B cell (primary cell): ENCODE results near the gene ENG. TPM values are rescaled to one million over a fixed set of nuclear protein-coding genes. Genes with fewer than 3 reads are reported as not detected.

Experiments
- ATAC-seq: fragments of 200-7000 bp; cut with Tn5 transposase; one replicate; pipeline ENCODE4 v1.10.0; 2021; ENCODE audit warnings: low read depth, mild to moderate bottlenecking, moderate number of reproducible peaks, moderate library complexity
- CTCF ChIA-PET: fragments of 350-600 bp; sonication (Branson Sonifier 250); formaldehyde crosslinking; loops from one replicate; lab custom pipeline; 2021; ENCODE audit warnings: antibody characterized with exemption, inconsistent platforms; lab: Charles Lee
- POLR2A ChIA-PET: fragments of 350-600 bp; sonication (Branson Sonifier 250); formaldehyde crosslinking; loops from one replicate; lab custom pipeline; 2021; ENCODE audit warnings: antibody characterized with exemption; lab: Charles Lee
- DNase-seq: peaks from one replicate; pipeline ENCODE4 v3.0.0; 2013
- H2AFZ ChIP-seq: 2 replicates; pipeline ENCODE4 v1.6.1; 2012; ENCODE audit warnings: mild to moderate bottlenecking, low read depth, low read length; ENCODE audit not compliant: insufficient read depth, poor library complexity, severe bottlenecking
- H3K27ac ChIP-seq, 2 donors: 1 replicate in 1 of 2; 2 replicates in 1 of 2; pipeline ENCODE4 v1.5.1; 2012 to 2013; ENCODE audit warnings: low read length in 2 of 2, mild to moderate bottlenecking in 2 of 2, moderate library complexity in 1 of 2
- H3K27me3 ChIP-seq, 4 experiments: fragments of 200-600 bp in 1 of 4; sonication (generic) in 1 of 4; replicated peaks in 1 of 4; 1 replicate in 2 of 4; 2 replicates in 2 of 4; pipeline versions ENCODE4 v1.6.1 to v1.7.0; 2013 to 2016; ENCODE audit warnings: low read length in 3 of 4, mild to moderate bottlenecking in 2 of 4, mixed read lengths in 1 of 4, moderate library complexity in 1 of 4; ENCODE audit not compliant: insufficient read depth in 4 of 4, control insufficient read depth in 3 of 4; ENCODE audit errors: control extremely low read depth in 1 of 4
- H3K36me3 ChIP-seq, 2 experiments: replicated peaks in 1 of 2; 1 replicate in 1 of 2; 2 replicates in 1 of 2; pipeline versions ENCODE4 v1.6.1 to v1.7.1; 2013; ENCODE audit warnings: low read length in 1 of 2; ENCODE audit not compliant: insufficient read depth in 2 of 2, control insufficient read depth in 1 of 2; ENCODE audit errors: control extremely low read depth in 1 of 2, extremely low read depth in 1 of 2
- H3K4me1 ChIP-seq, 2 donors: fragments of 200-600 bp in 1 of 2; sonication (generic) in 1 of 2; 1 replicate in 1 of 2; 2 replicates in 1 of 2; pipeline versions ENCODE4 v1.5.1 to v1.6.1; 2013 to 2017; ENCODE audit warnings: low read length in 2 of 2; ENCODE audit not compliant: control insufficient read depth in 2 of 2, insufficient read depth in 2 of 2
- H3K4me2 ChIP-seq: replicated peaks from 2 replicates; pipeline ENCODE3; 2012; ENCODE audit warnings: mild to moderate bottlenecking, low read depth, low read length; ENCODE audit not compliant: poor library complexity, severe bottlenecking
- H3K4me3 ChIP-seq, 5 experiments: fragments of 200-600 bp in 1 of 5; sonication (generic) in 1 of 5; 1 replicate in 3 of 5; 2 replicates in 2 of 5; pipeline versions ENCODE4 v1.5.1 to v1.7.0; 2011 to 2016; ENCODE audit warnings: low read length in 4 of 5, mild to moderate bottlenecking in 4 of 5, low read depth in 2 of 5, control low read depth in 1 of 5, moderate library complexity in 1 of 5; ENCODE audit not compliant: insufficient read depth in 1 of 5; ENCODE audit errors: control extremely low read depth in 1 of 5, extremely low read depth in 1 of 5
- H3K79me2 ChIP-seq: fragments of 200-600 bp; sonication (generic); one replicate; pipeline ENCODE4 v1.6.0; 2016; ENCODE audit warnings: low read length; ENCODE audit not compliant: control insufficient read depth, insufficient read depth
- H3K9ac ChIP-seq: fragments of 200-600 bp; sonication (generic); 2 replicates; pipeline ENCODE4 v1.6.1; 2017; ENCODE audit warnings: mild to moderate bottlenecking, low read length, moderate library complexity
- H3K9me3 ChIP-seq, 3 donors: one replicate each; pipeline versions ENCODE4 v1.6.1 to v1.7.1; 2013; ENCODE audit warnings: low read length in 2 of 3; ENCODE audit not compliant: control insufficient read depth in 2 of 3, insufficient read depth in 1 of 3; ENCODE audit errors: control extremely low read depth in 1 of 3
- H4K20me1 ChIP-seq: 2 replicates; pipeline ENCODE4 v1.6.0; 2012; ENCODE audit warnings: mild to moderate bottlenecking, low read length; ENCODE audit not compliant: insufficient read depth, control insufficient read depth, poor library complexity, severe bottlenecking
- H3K27ac Mint-ChIP-seq: one replicate; pipeline ENCODE4 v1.8.0; 2021; ENCODE audit warnings: mixed read lengths
- H3K27me3 Mint-ChIP-seq: one replicate; pipeline ENCODE4 v1.8.0; 2021; ENCODE audit warnings: mixed read lengths
- H3K4me1 Mint-ChIP-seq: one replicate; pipeline ENCODE4 v1.8.0; 2021; ENCODE audit warnings: mixed read lengths
- H3K4me3 Mint-ChIP-seq: one replicate; pipeline ENCODE4 v1.8.0; 2021; ENCODE audit warnings: mixed read lengths
- H3K9me3 Mint-ChIP-seq: one replicate; pipeline ENCODE4 v1.8.0; 2022; ENCODE audit warnings: mixed read lengths; ENCODE audit not compliant: insufficient read depth
- EZH2 ChIP-seq: IDR thresholded peaks from 2 replicates; pipeline ENCODE4 v1.6.1; 2012; ENCODE audit warnings: borderline replicate concordance, low read depth, mild to moderate bottlenecking, moderate library complexity, low read length; ENCODE audit not compliant: insufficient read depth, poor library complexity, severe bottlenecking
- WGBS: methylation state at CpG from one replicate; pipeline ENCODE4 v1.1.5; 2013; ENCODE audit warnings: missing lambda C conversion rate; ENCODE audit not compliant: insufficient coverage; 5-methylcytosine and 5-hydroxymethylcytosine counted together
- intact Hi-C: fragments of 100-400 bp; cut with micrococcal nuclease; formaldehyde crosslinking; loops from one replicate; pipeline ENCODE4 v1.10.0; 2022
- polyA plus RNA-seq: library from polyadenylated mRNA; depleted of rRNA; stranded (reverse); fragments of >200 nt; gene quantifications from 2 replicates; pipeline ENCODE4 v1.2.3, GENCODE V29; 2012
- total RNA-seq, 2 donors: library from RNA; stranded (reverse); fragments of 120-200 nt in 1 of 2; gene quantifications; 1 replicate in 1 of 2; 2 replicates in 1 of 2; pipeline versions ENCODE4 v1.2.3 to v1.2.4, GENCODE V29; 2013 to 2022
- TF ChIP-seq, protein P1 (sequence below): fragments of 200-600 bp; IDR thresholded peaks from one replicate; pipeline ENCODE4 v1.8.0; 2022; ENCODE audit warnings: antibody characterized with exemption, mild to moderate bottlenecking

ENG gene
- total and polyA plus RNA-seq, 2 donors (not counting 1 experiment from before 2014, with no cell fraction given), result 5.4 to 12.6 TPM

DNA sequence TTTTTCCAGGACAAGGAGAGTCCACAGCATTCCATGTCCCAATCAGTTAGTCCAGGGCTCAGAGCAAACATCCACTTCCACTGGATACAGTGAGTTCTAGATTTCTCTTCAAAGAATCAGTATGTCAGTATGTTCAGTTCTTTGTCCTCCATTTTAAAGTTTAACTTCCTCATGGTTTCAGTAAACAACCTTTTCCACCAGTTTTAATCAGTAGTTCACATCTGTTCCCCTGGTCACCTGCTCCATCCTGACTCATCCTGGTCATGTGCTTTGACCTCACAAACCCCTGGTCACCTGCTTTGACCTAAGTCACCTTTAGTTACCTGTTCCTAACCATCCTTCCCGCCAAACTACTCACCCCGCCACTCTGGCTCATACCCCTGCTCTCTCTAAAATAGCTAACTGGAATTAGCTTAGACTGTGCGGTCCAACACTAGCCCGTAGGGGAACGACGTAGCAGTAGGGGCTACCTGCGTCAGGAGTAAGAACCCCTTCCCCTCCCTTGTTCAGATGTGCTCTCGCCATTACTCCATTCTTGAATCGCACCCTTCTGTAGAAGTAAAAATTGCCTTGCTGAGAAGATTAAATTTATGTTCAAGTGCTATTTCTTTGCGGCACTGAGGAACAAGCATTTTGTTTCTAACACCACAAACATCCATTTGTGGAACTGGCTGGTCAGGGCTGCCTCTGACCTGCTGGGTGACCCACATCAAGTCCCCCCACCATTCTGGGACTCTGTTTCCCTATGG, 5.5 kb downstream of the ENG start:
- H3K27me3 ChIP-seq, result no peaks in the 10 kb centered on the region
- TF ChIP-seq, protein P1, sequence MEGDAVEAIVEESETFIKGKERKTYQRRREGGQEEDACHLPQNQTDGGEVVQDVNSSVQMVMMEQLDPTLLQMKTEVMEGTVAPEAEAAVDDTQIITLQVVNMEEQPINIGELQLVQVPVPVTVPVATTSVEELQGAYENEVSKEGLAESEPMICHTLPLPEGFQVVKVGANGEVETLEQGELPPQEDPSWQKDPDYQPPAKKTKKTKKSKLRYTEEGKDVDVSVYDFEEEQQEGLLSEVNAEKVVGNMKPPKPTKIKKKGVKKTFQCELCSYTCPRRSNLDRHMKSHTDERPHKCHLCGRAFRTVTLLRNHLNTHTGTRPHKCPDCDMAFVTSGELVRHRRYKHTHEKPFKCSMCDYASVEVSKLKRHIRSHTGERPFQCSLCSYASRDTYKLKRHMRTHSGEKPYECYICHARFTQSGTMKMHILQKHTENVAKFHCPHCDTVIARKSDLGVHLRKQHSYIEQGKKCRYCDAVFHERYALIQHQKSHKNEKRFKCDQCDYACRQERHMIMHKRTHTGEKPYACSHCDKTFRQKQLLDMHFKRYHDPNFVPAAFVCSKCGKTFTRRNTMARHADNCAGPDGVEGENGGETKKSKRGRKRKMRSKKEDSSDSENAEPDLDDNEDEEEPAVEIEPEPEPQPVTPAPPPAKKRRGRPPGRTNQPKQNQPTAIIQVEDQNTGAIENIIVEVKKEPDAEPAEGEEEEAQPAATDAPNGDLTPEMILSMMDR, result no peak
- no peak for TF ChIP-seq EZH2
- DNase-seq (no peak), ATAC-seq (no peak)
- H3K4me3 ChIP-seq, result no peak overlapping the region
- H3K36me3 ChIP-seq, result no peaks in the 10 kb centered on the region
- peaks cover 12% of the 10 kb centered on the region for H3K79me2 ChIP-seq
- Mint-ChIP-seq H3K27me3 (no peaks in the 10 kb centered on the region), H3K9me3 (peaks cover 10% of the 10 kb centered on the region), H3K27ac (no peak overlapping the region), H3K4me1 (peaks cover 19% of the 10 kb centered on the region), H3K4me3 (no peak overlapping the region)
- 100% methylated on average over 6 of the region's 10 CpGs for WGBS
- H2AFZ ChIP-seq, result no peak overlapping the region
- H4K20me1 ChIP-seq, result no peaks in the 10 kb centered on the region
- ChIA-PET POLR2A (no interaction called here), CTCF (no interaction called here)
- peaks cover 0 to 26% (median 11%) of the 10 kb centered on the region in 3 donors for H3K9me3 ChIP-seq
- intact Hi-C loops, result no loop called here
- H3K4me2 ChIP-seq, result no peak overlapping the region
- peaks cover 14 to 19% of the 10 kb centered on the region in 2 donors for H3K4me1 ChIP-seq
- H3K9ac ChIP-seq, result no peak overlapping the region
- H3K27ac ChIP-seq, result no peak overlapping the region
